K562 (cell line): ENCODE measurements around the gene SPDYE18. TPM values are rescaled to one million over a fixed set of nuclear protein-coding genes. Genes with fewer than 3 reads are reported as not detected.
"Not testable (repeated sequence)": the region's sequence is repeated elsewhere in the genome, so short reads cannot be mapped to it uniquely, and the experiment has no call there.

Source experiments
- ATAC-seq: fragments of 200-7000 bp; cut with Tn5 transposase; 3 replicates; pipeline ENCODE4 v1.9.1; 2020; ENCODE audit warnings: moderate library complexity
- BruUV-seq: library from RNA; stranded (reverse); fragments of 400-500 nt; replicated peaks from 2 replicates; lab custom pipeline; 2021; lab: Mats Ljungman, UMichigan
- CTCF ChIA-PET: fragments of 300-600 bp; formaldehyde crosslinking; extraction: SDS; loops from one replicate; lab custom pipeline; 2021; ENCODE audit warnings: low intra/inter-chr PET ratio; lab: Yijun Ruan, JAX
- POLR2A ChIA-PET: fragments of 300-600, 350-650 bp; sonication (Branson Sonifier 250); formaldehyde crosslinking; extraction: SDS; loops from one replicate; lab custom pipeline; 2021; ENCODE audit warnings: antibody characterized with exemption, inconsistent platforms; lab: Yijun Ruan, JAX
- DNase-seq, 4 experiments: peaks; one replicate each; pipeline versions ENCODE4 v3.0.0 to v3.0.0-alpha.2; 2011 to 2018; ENCODE audit warnings: low spot score in 3 of 4, mixed read lengths in 3 of 4; ENCODE audit errors: extremely low read depth in 1 of 4
- FAIRE-seq: peaks from 2 replicates; lab custom pipeline; 2011; peaks lifted over from hg19 to GRCh38; lab: Jason Lieb, UNC
- H2AFZ ChIP-seq: 2 replicates; pipeline ENCODE4 v1.6.0; 2011; ENCODE audit warnings: low read depth, low read length, control low read depth, inconsistent platforms
- H3K27ac ChIP-seq: fragments of 200-600 bp; 3 replicates; pipeline ENCODE4 v1.8.0; 2011; ENCODE audit warnings: low read depth, mild to moderate bottlenecking, control low read depth, inconsistent platforms, low read length, moderate library complexity, mixed read lengths; ENCODE audit errors: extremely low read depth
- H3K27me3 ChIP-seq, 2 experiments: fragments of 300-600 bp in 1 of 2; 2 replicates in 1 of 2; 3 replicates in 1 of 2; pipeline versions ENCODE4 v1.6.0 to v1.8.0; 2011; ENCODE audit warnings: inconsistent platforms in 2 of 2, low read length in 2 of 2, mild to moderate bottlenecking in 1 of 2, mixed read lengths in 1 of 2, moderate library complexity in 1 of 2; ENCODE audit not compliant: control insufficient read depth in 2 of 2, insufficient read depth in 2 of 2
- H3K36me3 ChIP-seq: fragments of 300-600 bp; 3 replicates; pipeline ENCODE4 v1.8.0; 2011; ENCODE audit warnings: mild to moderate bottlenecking, low read length, inconsistent platforms; ENCODE audit not compliant: control insufficient read depth, insufficient read depth
- H3K4me1 ChIP-seq, 2 experiments: fragments of 200-600 bp in 1 of 2; replicated peaks in 1 of 2; 2 replicates in 1 of 2; 3 replicates in 1 of 2; pipeline versions ENCODE4 v1.5.1 to v1.8.0; 2011; ENCODE audit warnings: inconsistent platforms in 2 of 2, low read length in 2 of 2, mild to moderate bottlenecking in 1 of 2, mixed read lengths in 1 of 2, moderate library complexity in 1 of 2; ENCODE audit not compliant: control insufficient read depth in 2 of 2, insufficient read depth in 2 of 2
- H3K4me2 ChIP-seq: 2 replicates; pipeline ENCODE4 v1.6.1; 2011; ENCODE audit warnings: low read length, control low read depth, inconsistent platforms, mixed read lengths; ENCODE audit not compliant: insufficient read depth
- H3K4me3 ChIP-seq: fragments of 200-600 bp; sonication (generic), shearing (Covaris generic); 2 replicates; pipeline ENCODE4 v1.5.1; 2016; ENCODE audit warnings: control low read depth, inconsistent platforms
- H3K79me2 ChIP-seq: fragments of 200-600 bp; 3 replicates; pipeline ENCODE4 v1.8.0; 2011; ENCODE audit warnings: low read length, inconsistent platforms; ENCODE audit not compliant: control insufficient read depth, insufficient read depth
- H3K9ac ChIP-seq, 2 experiments: 2 replicates each; pipeline versions ENCODE4 v1.6.0 to v1.6.1; 2011; ENCODE audit warnings: low read depth in 2 of 2, low read length in 2 of 2, control low read depth in 1 of 2, inconsistent platforms in 1 of 2, mild to moderate bottlenecking in 1 of 2, mixed read lengths in 1 of 2; ENCODE audit not compliant: insufficient read depth in 1 of 2
- H3K9me1 ChIP-seq: one replicate; pipeline ENCODE4 v1.6.0; 2011; ENCODE audit warnings: inconsistent platforms, mild to moderate bottlenecking, low read length, moderate library complexity; ENCODE audit not compliant: control insufficient read depth, insufficient read depth
- H3K9me3 ChIP-seq: replicated peaks from 2 replicates; pipeline ENCODE4 v1.5.1; 2011; ENCODE audit warnings: low read depth, low read length, inconsistent platforms; ENCODE audit not compliant: control insufficient read depth, insufficient read depth
- H4K20me1 ChIP-seq: replicated peaks from 2 replicates; pipeline ENCODE4 v1.6.1; 2011; ENCODE audit warnings: low read length, inconsistent platforms, mixed read lengths; ENCODE audit not compliant: control insufficient read depth, insufficient read depth
- WGBS: fragments of 100-300 bp; shearing (Covaris generic); methylation state at CpG from one replicate; pipeline ENCODE4 v1.1.6; 2016; ENCODE audit warnings: low coverage, mixed read lengths; ENCODE audit not compliant: insufficient coverage; ENCODE audit errors: missing lambda C conversion rate; 5-methylcytosine and 5-hydroxymethylcytosine counted together
- in situ Hi-C: fragments of 300-500 bp; cut with MboI; formaldehyde crosslinking; loops from 4 replicates; pipeline ENCODE4 v1.15.0; 2018; ENCODE audit warnings: inconsistent platforms, mixed read lengths
- intact Hi-C: fragments of 100-400 bp; cut with micrococcal nuclease; formaldehyde crosslinking; loops from 2 replicates; pipeline ENCODE4 v1.14.2; 2022
- polyA plus RNA-seq, 8 experiments: library from polyadenylated mRNA; depleted of rRNA in 4 of 8; stranded (reverse) in 5 of 8; unstranded in 3 of 8; fragments of >200 nt; fragmentation: Nextera tagmentation in 2 of 8; fragmentation: Illumina TruSeq in 1 of 8; extraction: Ambion mirVana in 2 of 8; extraction: Trizol in 1 of 8; gene quantifications; 2 replicates each; pipeline versions ENCODE4 v1.2.1 to v1.2.3, GENCODE V29; 2011 to 2014; ENCODE audit warnings: inconsistent platforms in 1 of 8, missing spikeins in 1 of 8
- total RNA-seq, 7 experiments: library from RNA; depleted of rRNA in 6 of 7; stranded (reverse); fragments of >200 nt in 6 of 7; fragmentation: Illumina TruSeq in 2 of 7; extraction: Trizol in 2 of 7; gene quantifications; 2 replicates each; pipeline versions ENCODE4 v1.2.1 to v1.2.3, GENCODE V29; 2011 to 2021; ENCODE audit warnings: low replicate concordance in 1 of 7

Gene SPDYE18
- total and polyA plus RNA-seq, 9 of the 15 experiments (the other 6 are each of a cell fraction or from before 2014, with no cell fraction given): 0.16 to 0.44 (median 0.22) TPM; not detected in 3

GRCh38 chr7:77008000-77008399, 54.4 kb downstream of the SPDYE18 start:
- DNase-seq, H3K4me1 ChIP-seq, H2AFZ ChIP-seq, H3K9ac ChIP-seq, CTCF ChIA-PET, H3K9me3 ChIP-seq, H3K27me3 ChIP-seq, in situ Hi-C loops, H4K20me1 ChIP-seq, H3K4me2 ChIP-seq, H3K4me3 ChIP-seq, FAIRE-seq, H3K79me2 ChIP-seq, BruUV-seq, intact Hi-C loops, H3K36me3 ChIP-seq, H3K27ac ChIP-seq, H3K9me1 ChIP-seq, POLR2A ChIA-PET: not testable (repeated sequence)
- ATAC-seq: peak; percentile 26; the same call in 2 of the 3 replicates
- WGBS: 69% methylated on average over 9 of the region's 10 CpGs

- intact Hi-C loops, H3K36me3 ChIP-seq, H2AFZ ChIP-seq, H3K4me2 ChIP-seq, DNase-seq, H4K20me1 ChIP-seq, H3K9me1 ChIP-seq, H3K4me1 ChIP-seq, H3K79me2 ChIP-seq, H3K4me3 ChIP-seq, H3K9ac ChIP-seq, BruUV-seq, H3K27me3 ChIP-seq, H3K27ac ChIP-seq, CTCF ChIA-PET, in situ Hi-C loops, H3K9me3 ChIP-seq, FAIRE-seq: not testable (repeated sequence)
- ATAC-seq: peak; percentile 41
- 67% methylated on average over 7 of the region's 22 CpGs for WGBS
- POLR2A ChIA-PET: interaction anchor here (1.1 kb wide), 1 partner anchor 497 kb away, joined by 3 read pairs; no protein-coding TSS in a partner anchor
These were observed 55.9 kb downstream of the SPDYE18 start for GRCh38 chr7:77006127-77007110.

DNA sequence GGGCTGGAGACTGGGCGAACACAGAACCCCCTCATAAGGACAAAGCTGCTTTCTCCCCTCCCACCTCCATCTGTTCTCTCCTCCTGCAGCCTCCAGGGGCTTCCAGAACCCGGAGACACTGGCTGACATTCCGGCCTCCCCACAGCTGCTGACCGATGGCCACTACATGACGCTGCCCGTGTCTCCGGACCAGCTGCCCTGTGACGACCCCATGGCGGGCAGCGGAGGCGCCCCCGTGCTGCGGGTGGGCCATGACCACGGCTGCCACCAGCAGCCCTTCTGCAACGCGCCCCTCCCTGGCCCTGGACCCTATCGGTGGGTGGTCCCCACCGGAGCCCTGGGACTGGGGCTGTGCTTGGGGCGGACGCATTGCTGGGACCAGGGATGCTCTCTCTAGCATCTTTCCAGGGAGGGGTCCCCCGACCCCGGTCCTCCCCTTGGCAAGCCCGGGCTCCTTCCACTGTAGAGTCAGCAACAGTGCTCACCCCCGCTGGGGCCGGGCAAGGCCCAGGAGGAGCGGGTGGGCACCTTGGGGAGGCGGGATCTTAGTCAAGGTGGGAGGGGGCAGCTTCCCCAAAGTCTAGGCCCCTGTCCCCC, 56.8 kb downstream of the SPDYE18 start:
- H3K36me3 ChIP-seq, H3K4me2 ChIP-seq, DNase-seq, H3K4me1 ChIP-seq, H3K27me3 ChIP-seq, FAIRE-seq, H3K27ac ChIP-seq, H3K4me3 ChIP-seq, intact Hi-C loops, H3K9me1 ChIP-seq, ATAC-seq, H4K20me1 ChIP-seq, in situ Hi-C loops, H3K9ac ChIP-seq, H3K9me3 ChIP-seq, H2AFZ ChIP-seq, H3K79me2 ChIP-seq, CTCF ChIA-PET, BruUV-seq: not testable (repeated sequence)
- POLR2A ChIA-PET: interaction anchor here (1.1 kb wide), 1 partner anchor 496 kb away, joined by 3 read pairs; no protein-coding TSS in a partner anchor
- WGBS: 76% methylated on average over 13 of the region's 27 CpGs
